LNCaP clone FGC (cell line): ENCODE results near the gene ZNF892.
"Not testable (repeated sequence)": the region's sequence is repeated elsewhere in the genome, so short reads cannot be mapped to it uniquely, and the experiment has no call there.

ENCODE experiments used
- DNase-seq: peaks from one replicate; pipeline ENCODE4 v3.0.0-alpha.2; 2011; ENCODE audit warnings: low read depth
- H3K4me3 ChIP-seq: 2 replicates; pipeline ENCODE4 v1.5.1; 2011; ENCODE audit warnings: mild to moderate bottlenecking, low read depth, low read length, control low read depth
- TF ChIP-seq, protein P1 (sequence below): IDR thresholded peaks from 2 replicates; pipeline ENCODE4 v1.5.1; 2012; ENCODE audit warnings: mild to moderate bottlenecking; ENCODE audit not compliant: control insufficient read depth, insufficient read depth; ENCODE audit errors: extremely low read depth

The ZNF892 gene

DNA sequence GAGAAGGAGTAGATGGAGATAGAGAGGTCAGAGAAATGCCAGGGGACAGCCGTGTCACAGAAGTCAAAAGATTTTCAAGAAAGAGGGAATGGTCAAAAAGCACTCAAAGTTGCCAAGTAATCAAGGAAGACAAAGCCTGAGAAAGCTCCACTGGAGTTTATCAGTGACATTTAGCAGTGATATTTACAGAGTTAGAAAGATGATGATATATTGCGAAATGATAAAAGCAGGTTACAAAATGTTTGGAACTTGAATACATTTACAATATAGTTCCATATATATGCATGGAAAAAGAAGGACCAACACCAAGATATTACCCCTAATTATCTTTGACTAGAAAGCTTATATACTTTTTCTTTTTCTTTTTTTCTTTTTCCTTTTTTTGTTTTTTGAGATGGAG, 21.3 kb upstream of the ZNF892 start:
- no peak overlapping the region for H3K4me3 ChIP-seq
- TF ChIP-seq, protein P1, sequence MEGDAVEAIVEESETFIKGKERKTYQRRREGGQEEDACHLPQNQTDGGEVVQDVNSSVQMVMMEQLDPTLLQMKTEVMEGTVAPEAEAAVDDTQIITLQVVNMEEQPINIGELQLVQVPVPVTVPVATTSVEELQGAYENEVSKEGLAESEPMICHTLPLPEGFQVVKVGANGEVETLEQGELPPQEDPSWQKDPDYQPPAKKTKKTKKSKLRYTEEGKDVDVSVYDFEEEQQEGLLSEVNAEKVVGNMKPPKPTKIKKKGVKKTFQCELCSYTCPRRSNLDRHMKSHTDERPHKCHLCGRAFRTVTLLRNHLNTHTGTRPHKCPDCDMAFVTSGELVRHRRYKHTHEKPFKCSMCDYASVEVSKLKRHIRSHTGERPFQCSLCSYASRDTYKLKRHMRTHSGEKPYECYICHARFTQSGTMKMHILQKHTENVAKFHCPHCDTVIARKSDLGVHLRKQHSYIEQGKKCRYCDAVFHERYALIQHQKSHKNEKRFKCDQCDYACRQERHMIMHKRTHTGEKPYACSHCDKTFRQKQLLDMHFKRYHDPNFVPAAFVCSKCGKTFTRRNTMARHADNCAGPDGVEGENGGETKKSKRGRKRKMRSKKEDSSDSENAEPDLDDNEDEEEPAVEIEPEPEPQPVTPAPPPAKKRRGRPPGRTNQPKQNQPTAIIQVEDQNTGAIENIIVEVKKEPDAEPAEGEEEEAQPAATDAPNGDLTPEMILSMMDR: no peak
- no peak for DNase-seq

DNA sequence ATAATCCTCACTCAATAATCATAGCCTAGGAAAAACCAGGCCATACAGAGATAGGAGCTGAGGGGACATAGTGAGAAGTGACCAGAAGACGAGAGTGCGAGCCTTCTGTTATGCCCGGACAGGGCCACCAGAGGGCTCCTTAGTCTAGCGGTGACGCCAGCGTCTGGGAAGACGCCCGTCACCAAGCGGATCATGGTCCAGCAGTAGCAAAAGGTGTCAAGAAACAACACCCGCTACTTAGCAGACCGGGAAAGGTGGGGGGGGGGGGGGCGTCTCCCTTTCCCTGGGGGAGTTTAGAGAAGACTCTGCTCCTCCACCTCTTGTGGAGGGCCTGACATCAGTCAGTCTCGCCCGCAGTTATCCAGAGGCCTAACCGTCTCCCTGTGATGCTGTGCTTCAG, 14.4 kb upstream of the ZNF892 start:
- TF ChIP-seq, protein P1: peak; percentile 66
- H3K4me3 ChIP-seq, DNase-seq: not testable (repeated sequence)

DNA sequence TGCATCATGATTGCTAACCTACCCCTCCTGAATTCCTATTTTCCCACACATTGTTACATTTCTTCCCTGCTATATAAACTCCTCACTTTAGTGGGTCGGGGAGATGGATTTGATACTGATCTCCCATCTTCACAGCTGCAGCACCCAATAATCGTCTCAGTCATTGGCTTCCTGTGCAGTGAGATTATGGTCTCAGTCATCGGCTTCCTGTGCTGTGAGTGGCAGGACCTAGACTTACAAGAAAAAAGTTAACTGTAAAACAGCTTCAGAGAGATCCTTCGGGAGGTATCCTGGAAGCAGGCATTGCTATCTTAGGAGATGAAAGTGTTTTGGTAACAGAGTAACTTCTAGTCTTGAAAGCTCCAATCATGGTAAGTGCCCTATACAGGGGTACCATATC, 3.4 kb upstream of the ZNF892 start:
- TF ChIP-seq, protein P1: no peak
- DNase-seq: no peak

DNA sequence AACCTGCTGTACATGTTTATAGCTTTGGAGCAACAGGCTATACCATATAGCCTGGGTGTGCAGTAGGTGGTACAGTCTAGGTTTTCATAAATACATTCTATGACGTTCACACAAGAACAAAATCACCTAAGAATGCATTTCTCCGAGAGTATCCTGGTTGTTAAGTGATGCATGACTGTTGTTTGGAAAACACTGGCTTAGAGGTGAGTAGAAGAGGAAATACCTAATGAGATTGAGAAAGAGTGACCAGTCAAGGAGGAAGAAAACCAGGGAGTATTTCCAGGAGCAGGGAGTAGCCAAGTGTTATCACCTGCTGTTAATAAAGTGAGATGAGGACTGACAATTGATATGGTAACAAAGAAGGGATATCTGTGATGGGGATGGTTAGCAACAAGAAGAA, 2.9 kb upstream of the ZNF892 start:
- H3K4me3 ChIP-seq: no peak overlapping the region
- TF ChIP-seq, protein P1: no peak
- DNase-seq: no peak

More for the DNA sequence above, 3.4 kb upstream of the ZNF892 start:
- no peak overlapping the region for H3K4me3 ChIP-seq

DNA sequence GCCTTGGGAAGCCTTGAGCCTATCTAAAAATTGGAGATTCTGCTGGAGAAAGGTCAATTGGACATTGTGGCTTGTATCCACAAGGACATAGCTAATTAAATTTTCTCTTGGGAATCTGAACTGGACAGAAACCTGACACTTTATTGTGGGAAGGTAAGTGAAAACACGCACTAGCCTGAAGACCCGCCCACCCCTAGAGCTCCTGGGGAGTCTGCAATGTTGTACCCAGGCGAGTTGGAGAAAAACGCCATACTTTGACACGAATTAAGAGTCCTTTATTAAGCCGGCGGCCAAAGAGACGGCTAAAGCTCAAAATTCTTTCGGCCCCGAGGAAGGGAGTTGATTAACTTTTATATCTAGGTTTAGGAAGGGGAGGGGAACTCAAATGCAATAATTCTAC, 1.2 kb upstream of the ZNF892 start:
- no peak for DNase-seq
- TF ChIP-seq, protein P1: no peak
- peak overlapping the region; percentile 80; the same call in 1 of the 2 replicates for H3K4me3 ChIP-seq

GRCh38 chr2:95208106-95208505, 785 bp downstream of the ZNF892 start:
- peak overlapping the region; percentile 80 for H3K4me3 ChIP-seq
- TF ChIP-seq, protein P1: no peak
- no peak for DNase-seq

- DNase-seq: no peak
- TF ChIP-seq, protein P1: no peak
- H3K4me3 ChIP-seq: no peak overlapping the region
These were observed 7.8 kb downstream of the ZNF892 start for GRCh38 chr2:95215018-95215612.
